ENCODE results near the gene EPM2A. TPM values are rescaled to one million over a fixed set of nuclear protein-coding genes. Genes with fewer than 3 reads are reported as not detected.

The EPM2A gene
- total and polyA plus RNA-seq, 10 of the 15 experiments (the other 5 are each of a cell fraction or from before 2014, with no cell fraction given) = 3.4 to 13.0 (median 7.9) TPM

- Histone ChIP-seq H3K27ac (ENCODE audit: control insufficient read depth, insufficient read depth) (no peak overlapping the region), H3K27me3 (replicated peaks in 1 of 2; ENCODE audit: control insufficient read depth in 2 of 2, insufficient read depth in 2 of 2, low read length in 1 of 2) (no peaks in the 10 kb centered on the region), H3K4me3 (no peak overlapping the region), H2AFZ (ENCODE audit: control insufficient read depth, low read depth, low read length) (no peak overlapping the region), H3K9ac (ENCODE audit: control insufficient read depth, insufficient read depth, low read length) (no peak overlapping the region), H3K4me1 (ENCODE audit: control insufficient read depth, insufficient read depth, low read length) (no peaks in the 10 kb centered on the region), H4K20me1 (ENCODE audit: control insufficient read depth, insufficient read depth) (no peaks in the 10 kb centered on the region), H3K4me2 (ENCODE audit: control insufficient read depth, insufficient read depth) (no peak overlapping the region), H3K36me3 (ENCODE audit: control insufficient read depth in 2 of 2, insufficient read depth in 2 of 2, low read length in 1 of 2) (no peaks in the 10 kb centered on the region), H3K79me2 (ENCODE audit: control insufficient read depth, insufficient read depth, low read length) (no peaks in the 10 kb centered on the region), H3K9me3 (replicated peaks; ENCODE audit: control insufficient read depth, insufficient read depth, low read length) (no peaks in the 10 kb centered on the region)
- in situ Hi-C loops (cut with MboI) (loop anchor here (10.0 kb wide), 1 partner anchor 1048 kb away; no protein-coding TSS in a partner anchor), intact Hi-C loops (cut with micrococcal nuclease; ENCODE audit: unreplicated experiment) (loop anchor here (5.0 to 10.0 kb wide), 2 partner anchors 288 to 421 kb away; no protein-coding TSS in a partner anchor)
- no peak for FAIRE-seq
- no peak for DNase-seq (ENCODE audit: low read depth, low spot score)
- SMC1A ChIA-PET (ENCODE audit: uncharacterized antibody, unreplicated experiment) = interaction anchor here (0.7 to 2.2 kb wide), 20 partner anchors 8 to 1048 kb away, joined by 3 to 15 read pairs (median 4); no protein-coding TSS in a partner anchor
- no TSS peak for BruUV-seq (replicated peaks)
- WGBS (ENCODE audit: insufficient coverage, insufficient replicate concordance, low lambda C conversion rate, missing lambda C conversion rate) = 93% methylated on average over 6 of the region's 6 CpGs
- no peak for ATAC-seq
- RAD21 ChIA-PET (ENCODE audit: unreplicated experiment) = interaction anchor here (1.0 to 2.5 kb wide), 8 partner anchors 8 to 1047 kb away, joined by 3 to 17 read pairs (median 4); no protein-coding TSS in a partner anchor
- CTCF ChIA-PET = interaction anchor here (0.7 to 3.7 kb wide), 25 partner anchors 7 to 1048 kb away, joined by 3 to 36 read pairs (median 5); no protein-coding TSS in a partner anchor
- POLR2A ChIA-PET = no interaction called here
- no peak for TF ChIP-seq ZNF217 (IDR thresholded peaks at IDR 0.05)
- TF ChIP-seq ZNF24 (IDR thresholded peaks at IDR 0.05) = no peak
- TF ChIP-seq, protein P1, sequence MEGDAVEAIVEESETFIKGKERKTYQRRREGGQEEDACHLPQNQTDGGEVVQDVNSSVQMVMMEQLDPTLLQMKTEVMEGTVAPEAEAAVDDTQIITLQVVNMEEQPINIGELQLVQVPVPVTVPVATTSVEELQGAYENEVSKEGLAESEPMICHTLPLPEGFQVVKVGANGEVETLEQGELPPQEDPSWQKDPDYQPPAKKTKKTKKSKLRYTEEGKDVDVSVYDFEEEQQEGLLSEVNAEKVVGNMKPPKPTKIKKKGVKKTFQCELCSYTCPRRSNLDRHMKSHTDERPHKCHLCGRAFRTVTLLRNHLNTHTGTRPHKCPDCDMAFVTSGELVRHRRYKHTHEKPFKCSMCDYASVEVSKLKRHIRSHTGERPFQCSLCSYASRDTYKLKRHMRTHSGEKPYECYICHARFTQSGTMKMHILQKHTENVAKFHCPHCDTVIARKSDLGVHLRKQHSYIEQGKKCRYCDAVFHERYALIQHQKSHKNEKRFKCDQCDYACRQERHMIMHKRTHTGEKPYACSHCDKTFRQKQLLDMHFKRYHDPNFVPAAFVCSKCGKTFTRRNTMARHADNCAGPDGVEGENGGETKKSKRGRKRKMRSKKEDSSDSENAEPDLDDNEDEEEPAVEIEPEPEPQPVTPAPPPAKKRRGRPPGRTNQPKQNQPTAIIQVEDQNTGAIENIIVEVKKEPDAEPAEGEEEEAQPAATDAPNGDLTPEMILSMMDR (IDR thresholded peaks at IDR 0.05 in 2 of 3, conservative IDR thresholded peaks at IDR 0.05 in 1 of 3; ENCODE audit: control insufficient read depth in 2 of 3, extremely low read depth in 1 of 3, insufficient read depth in 1 of 3, low read depth in 3 of 3, low read length in 3 of 3) = no peak
- TF ChIP-seq GABPA (IDR thresholded peaks at IDR 0.05; ENCODE audit: low read depth) = no peak
Measured at GRCh38 chr6:145632971-145633370, 102.3 kb downstream of the EPM2A start.

DNA sequence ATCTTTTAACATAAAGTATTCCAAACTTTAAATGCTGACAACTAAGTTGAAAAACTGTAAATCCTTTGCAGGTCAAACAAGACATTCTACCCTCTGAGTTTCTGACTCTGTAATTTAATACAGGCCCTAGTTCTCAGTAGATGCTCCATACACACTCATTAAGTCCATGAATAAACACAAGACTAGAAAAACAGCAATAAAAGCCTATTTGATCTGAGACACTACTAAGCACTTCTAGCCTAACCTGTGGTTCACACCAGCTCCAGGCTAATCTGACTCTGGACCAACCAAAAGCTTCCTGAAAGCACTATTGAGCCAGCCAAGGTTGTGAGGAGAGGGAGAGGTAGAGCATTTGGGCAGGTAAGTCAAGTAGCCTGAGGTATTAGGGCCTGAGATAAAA, 103.9 kb downstream of the EPM2A start:
- DNase-seq (ENCODE audit: low read depth, low spot score) (no peak), ATAC-seq (no peak), FAIRE-seq (no peak)
- ChIA-PET POLR2A (no interaction called here), RAD21 (ENCODE audit: unreplicated experiment) (no interaction called here), SMC1A (ENCODE audit: uncharacterized antibody, unreplicated experiment) (no interaction called here), CTCF (interaction anchor here (1.4 to 1.5 kb wide), 2 partner anchors 12 to 281 kb away, joined by 3 read pairs; no protein-coding TSS in a partner anchor)
- no TSS peak for BruUV-seq (replicated peaks)
- no peak overlapping the region for H2AFZ ChIP-seq (ENCODE audit: control insufficient read depth, low read depth, low read length)
- no peaks in the 10 kb centered on the region for H3K36me3 ChIP-seq (ENCODE audit: control insufficient read depth in 2 of 2, insufficient read depth in 2 of 2, low read length in 1 of 2)
- H4K20me1 ChIP-seq (ENCODE audit: control insufficient read depth, insufficient read depth) = no peaks in the 10 kb centered on the region
- H3K4me1 ChIP-seq (ENCODE audit: control insufficient read depth, insufficient read depth, low read length) = no peaks in the 10 kb centered on the region
- in situ Hi-C loops (cut with MboI) = loop anchor here (10.0 kb wide), 1 partner anchor 1047 kb away; no protein-coding TSS in a partner anchor
- no peak overlapping the region for H3K9ac ChIP-seq (ENCODE audit: control insufficient read depth, insufficient read depth, low read length)
- no peak overlapping the region for H3K27ac ChIP-seq (ENCODE audit: control insufficient read depth, insufficient read depth)
- intact Hi-C loops (cut with micrococcal nuclease; ENCODE audit: unreplicated experiment) = loop anchor here (5.0 to 10.0 kb wide), 2 partner anchors 287 to 419 kb away; no protein-coding TSS in a partner anchor
- H3K27me3 ChIP-seq (replicated peaks in 1 of 2; ENCODE audit: control insufficient read depth in 2 of 2, insufficient read depth in 2 of 2, low read length in 1 of 2) = no peaks in the 10 kb centered on the region
- H3K4me2 ChIP-seq (ENCODE audit: control insufficient read depth, insufficient read depth) = no peak overlapping the region
- H3K79me2 ChIP-seq (ENCODE audit: control insufficient read depth, insufficient read depth, low read length) = no peaks in the 10 kb centered on the region
- no peaks in the 10 kb centered on the region for H3K9me3 ChIP-seq (replicated peaks; ENCODE audit: control insufficient read depth, insufficient read depth, low read length)
- no peak overlapping the region for H3K4me3 ChIP-seq
- TF ChIP-seq EED (IDR thresholded peaks at IDR 0.05; ENCODE audit: low read depth) (no peak), YBX1 (IDR thresholded peaks at IDR 0.05) (no peak), ZZZ3 (IDR thresholded peaks at IDR 0.05; ENCODE audit: control insufficient read depth, insufficient read length, low read depth) (no peak), HDAC6 (IDR thresholded peaks at IDR 0.05; ENCODE audit: unreplicated experiment) (no peak), ZSCAN29 (IDR thresholded peaks at IDR 0.05) (no peak), RAD51 (IDR thresholded peaks at IDR 0.05) (no peak), TBL1XR1 (IDR thresholded peaks at IDR 0.05; ENCODE audit: low read depth, low read length) (no peak), HDAC2 (IDR thresholded peaks at IDR 0.05) (no peak), MEF2B (IDR thresholded peaks at IDR 0.05; ENCODE audit: partially characterized antibody, poor library complexity, severe bottlenecking) (no peak), BCL11A (IDR thresholded peaks at IDR 0.05; ENCODE audit: low read depth, low read length) (no peak), IKZF1 (conservative IDR thresholded peaks at IDR 0.05) (no peak)
- TF ChIP-seq, protein P1 (IDR thresholded peaks at IDR 0.05 in 2 of 3, conservative IDR thresholded peaks at IDR 0.05 in 1 of 3; ENCODE audit: control insufficient read depth in 2 of 3, extremely low read depth in 1 of 3, insufficient read depth in 1 of 3, low read depth in 3 of 3, low read length in 3 of 3) = no peak
